DMS 273 treated with DMSO at 0.1 percent for 48 hours (cell line): Measurements from ENCODE around the gene APBB2.

Source experiments
- DNase-seq: peaks from one replicate; lab custom pipeline; 2025; lab: John Stamatoyannopoulos, UW

Gene APBB2

GRCh38 chr4:41134581-41134980 lies 79.8 kb downstream of the APBB2 start:
- no peak for DNase-seq

- no peak for DNase-seq
These were observed 80.8 kb downstream of the APBB2 start for GRCh38 chr4:41133454-41134018.

- DNase-seq, result no peak
These were observed 82.2 kb downstream of the APBB2 start for GRCh38 chr4:41132055-41132683.

- DNase-seq, result no peak
These were observed 84.4 kb downstream of the APBB2 start for GRCh38 chr4:41129936-41130440.

GRCh38 chr4:41129128-41129754 lies 85.1 kb downstream of the APBB2 start:
- no peak for DNase-seq

GRCh38 chr4:41125558-41126311 lies 88.6 kb downstream of the APBB2 start:
- DNase-seq, result no peak

GRCh38 chr4:41124916-41125548 lies 89.3 kb downstream of the APBB2 start:
- DNase-seq, result no peak

GRCh38 chr4:41122775-41123174 lies 91.6 kb downstream of the APBB2 start:
- no peak for DNase-seq

- no peak for DNase-seq
These were observed 92.0 kb downstream of the APBB2 start for GRCh38 chr4:41122309-41122708.

- DNase-seq, result no peak
These were observed 92.4 kb downstream of the APBB2 start for GRCh38 chr4:41121906-41122305.

GRCh38 chr4:41120297-41121217 lies 93.8 kb downstream of the APBB2 start:
- DNase-seq, result no peak

- DNase-seq, result no peak
These were observed 94.5 kb downstream of the APBB2 start for GRCh38 chr4:41119867-41120295.

- DNase-seq, result no peak
These were observed 102.6 kb downstream of the APBB2 start for GRCh38 chr4:41111791-41112190.

- no peak for DNase-seq
These were observed 104.3 kb downstream of the APBB2 start for GRCh38 chr4:41110050-41110449.

GRCh38 chr4:41108481-41108880 lies 105.9 kb downstream of the APBB2 start:
- DNase-seq, result no peak

- DNase-seq, result no peak
These were observed 107.5 kb downstream of the APBB2 start for GRCh38 chr4:41106694-41107419.

- no peak for DNase-seq
These were observed 108.3 kb downstream of the APBB2 start for GRCh38 chr4:41106081-41106480.

GRCh38 chr4:41104155-41104554 lies 110.2 kb downstream of the APBB2 start:
- DNase-seq, result no peak

- no peak for DNase-seq
These were observed 110.7 kb downstream of the APBB2 start for GRCh38 chr4:41103657-41104056.

GRCh38 chr4:41102414-41103092 lies 111.8 kb downstream of the APBB2 start:
- DNase-seq, result no peak
